Glutamatergic neuron (in vitro differentiated cells): ENCODE measurements around the gene KIF12. TPM values are rescaled to one million over a fixed set of nuclear protein-coding genes. Genes with fewer than 3 reads are reported as not detected.

Source experiments
- DNase-seq: peaks from one replicate; pipeline ENCODE4 v3.0.0; 2022
- H3K27ac Mint-ChIP-seq: one replicate; pipeline ENCODE4 v1.8.0; 2020; ENCODE audit warnings: mild to moderate bottlenecking, mixed read lengths, inconsistent platforms; ENCODE audit not compliant: unreplicated experiment
- H3K27me3 Mint-ChIP-seq: one replicate; pipeline ENCODE4 v1.8.0; 2020; ENCODE audit warnings: mild to moderate bottlenecking, moderate library complexity, mixed read lengths, inconsistent platforms; ENCODE audit not compliant: unreplicated experiment
- H3K36me3 Mint-ChIP-seq: one replicate; pipeline ENCODE4 v1.8.0; 2020; ENCODE audit warnings: mild to moderate bottlenecking, mixed read lengths, inconsistent platforms; ENCODE audit not compliant: unreplicated experiment
- H3K4me1 Mint-ChIP-seq: one replicate; pipeline ENCODE4 v1.8.0; 2020; ENCODE audit warnings: mild to moderate bottlenecking, low read depth, mixed read lengths, inconsistent platforms; ENCODE audit not compliant: unreplicated experiment
- H3K4me3 Mint-ChIP-seq: one replicate; pipeline ENCODE4 v1.8.0; 2020; ENCODE audit warnings: mild to moderate bottlenecking, mixed read lengths, inconsistent platforms; ENCODE audit not compliant: unreplicated experiment
- H3K9me3 Mint-ChIP-seq: one replicate; pipeline ENCODE4 v1.8.0; 2020; ENCODE audit warnings: mild to moderate bottlenecking, moderate library complexity, mixed read lengths, inconsistent platforms; ENCODE audit not compliant: unreplicated experiment
- total RNA-seq: library from RNA; stranded (reverse); fragmentation: NEBNext Ultra II Directional; extraction: Animal tissue kit (Norgen Biotek cat#: 25700); gene quantifications from one replicate; pipeline ENCODE4 v1.2.1, GENCODE V29; 2021; ENCODE audit not compliant: unreplicated experiment
- TF ChIP-seq, protein P1 (sequence below): fragments of 200-600 bp; sonication (generic); IDR thresholded peaks from one replicate; pipeline ENCODE4 v1.5.0; 2021; ENCODE audit not compliant: partially characterized antibody, unreplicated experiment

The KIF12 gene
- total RNA-seq, 1 donor from 2014 or later: 0.93 TPM

DNA sequence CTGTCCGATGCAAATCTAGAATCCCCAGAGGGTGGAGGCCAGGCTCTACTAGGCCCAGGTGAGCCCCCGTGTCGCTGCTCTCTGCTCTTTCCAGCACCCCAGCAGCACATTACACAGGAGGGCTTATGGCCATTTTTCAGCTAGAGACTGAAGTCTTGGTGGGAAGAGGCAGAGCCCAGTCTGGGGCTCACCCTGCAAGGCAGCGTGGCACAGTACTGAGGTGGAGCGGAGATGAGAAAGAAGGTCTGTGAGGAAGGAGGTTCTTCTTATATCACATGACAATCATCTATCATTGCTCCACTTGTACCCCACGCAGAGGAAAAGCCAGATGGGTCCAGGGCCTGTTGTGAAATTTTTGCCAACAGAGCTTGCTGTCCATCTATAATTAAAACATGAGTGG lies 10.0 kb upstream of the KIF12 start:
- no peak for DNase-seq
- H3K9me3 Mint-ChIP-seq: peaks cover 2% of the 10 kb centered on the region
- H3K27me3 Mint-ChIP-seq: peaks cover 7% of the 10 kb centered on the region
- H3K36me3 Mint-ChIP-seq: peaks cover 3% of the 10 kb centered on the region
- H3K27ac Mint-ChIP-seq: peak overlapping the region; percentile 64
- TF ChIP-seq, protein P1, sequence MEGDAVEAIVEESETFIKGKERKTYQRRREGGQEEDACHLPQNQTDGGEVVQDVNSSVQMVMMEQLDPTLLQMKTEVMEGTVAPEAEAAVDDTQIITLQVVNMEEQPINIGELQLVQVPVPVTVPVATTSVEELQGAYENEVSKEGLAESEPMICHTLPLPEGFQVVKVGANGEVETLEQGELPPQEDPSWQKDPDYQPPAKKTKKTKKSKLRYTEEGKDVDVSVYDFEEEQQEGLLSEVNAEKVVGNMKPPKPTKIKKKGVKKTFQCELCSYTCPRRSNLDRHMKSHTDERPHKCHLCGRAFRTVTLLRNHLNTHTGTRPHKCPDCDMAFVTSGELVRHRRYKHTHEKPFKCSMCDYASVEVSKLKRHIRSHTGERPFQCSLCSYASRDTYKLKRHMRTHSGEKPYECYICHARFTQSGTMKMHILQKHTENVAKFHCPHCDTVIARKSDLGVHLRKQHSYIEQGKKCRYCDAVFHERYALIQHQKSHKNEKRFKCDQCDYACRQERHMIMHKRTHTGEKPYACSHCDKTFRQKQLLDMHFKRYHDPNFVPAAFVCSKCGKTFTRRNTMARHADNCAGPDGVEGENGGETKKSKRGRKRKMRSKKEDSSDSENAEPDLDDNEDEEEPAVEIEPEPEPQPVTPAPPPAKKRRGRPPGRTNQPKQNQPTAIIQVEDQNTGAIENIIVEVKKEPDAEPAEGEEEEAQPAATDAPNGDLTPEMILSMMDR: no peak
- H3K4me1 Mint-ChIP-seq: peaks cover 23% of the 10 kb centered on the region
- no peak overlapping the region for H3K4me3 Mint-ChIP-seq

DNA sequence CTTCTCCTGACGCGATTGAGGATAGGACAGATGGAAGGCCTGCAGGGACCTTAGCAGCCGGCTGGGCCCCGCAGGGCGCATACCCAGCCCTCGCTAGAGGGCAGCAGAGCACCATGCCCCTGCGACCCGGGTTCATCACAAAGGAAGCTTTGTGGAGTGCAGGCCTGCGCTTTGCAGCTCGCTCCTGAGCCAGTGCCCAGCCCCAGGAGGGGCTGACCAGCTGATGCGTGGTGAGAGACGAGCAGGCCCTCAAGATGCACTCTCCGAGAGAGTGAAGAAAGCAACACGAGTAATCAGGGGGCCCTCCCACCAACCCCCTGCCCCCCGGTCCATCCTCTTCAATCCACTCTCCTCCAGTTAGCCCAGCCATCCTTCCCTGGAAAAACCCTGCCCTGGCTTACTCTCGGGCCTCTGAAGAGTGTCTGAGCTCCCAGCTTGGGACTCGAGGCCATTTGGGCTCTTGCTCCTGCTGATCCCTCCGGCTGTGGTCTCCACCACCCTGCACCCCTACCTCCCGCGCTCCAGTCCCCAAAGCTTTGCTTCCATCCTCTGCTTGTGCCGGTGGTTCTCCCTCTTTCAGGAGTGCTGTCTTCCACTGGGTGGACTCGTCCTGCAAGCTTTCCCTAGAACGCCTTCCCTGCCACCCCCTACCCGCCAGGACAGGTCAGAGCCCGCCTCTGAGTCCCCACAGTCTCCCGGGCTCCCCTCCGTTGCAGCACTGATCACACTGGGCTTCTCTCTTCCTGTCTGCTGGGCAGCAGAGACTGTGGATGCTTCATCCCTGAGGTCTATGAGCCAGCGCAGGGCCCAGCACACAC lies 9.1 kb upstream of the KIF12 start:
- Mint-ChIP-seq H3K27me3 (peaks cover 3% of the 10 kb centered on the region), H3K4me3 (no peak overlapping the region), H3K27ac (peak overlapping the region; percentile 48), H3K4me1 (peaks cover 19% of the 10 kb centered on the region), H3K36me3 (no peaks in the 10 kb centered on the region), H3K9me3 (peaks cover 2% of the 10 kb centered on the region)
- TF ChIP-seq, protein P1: peak; percentile 86
- DNase-seq: peak; percentile 91

DNA sequence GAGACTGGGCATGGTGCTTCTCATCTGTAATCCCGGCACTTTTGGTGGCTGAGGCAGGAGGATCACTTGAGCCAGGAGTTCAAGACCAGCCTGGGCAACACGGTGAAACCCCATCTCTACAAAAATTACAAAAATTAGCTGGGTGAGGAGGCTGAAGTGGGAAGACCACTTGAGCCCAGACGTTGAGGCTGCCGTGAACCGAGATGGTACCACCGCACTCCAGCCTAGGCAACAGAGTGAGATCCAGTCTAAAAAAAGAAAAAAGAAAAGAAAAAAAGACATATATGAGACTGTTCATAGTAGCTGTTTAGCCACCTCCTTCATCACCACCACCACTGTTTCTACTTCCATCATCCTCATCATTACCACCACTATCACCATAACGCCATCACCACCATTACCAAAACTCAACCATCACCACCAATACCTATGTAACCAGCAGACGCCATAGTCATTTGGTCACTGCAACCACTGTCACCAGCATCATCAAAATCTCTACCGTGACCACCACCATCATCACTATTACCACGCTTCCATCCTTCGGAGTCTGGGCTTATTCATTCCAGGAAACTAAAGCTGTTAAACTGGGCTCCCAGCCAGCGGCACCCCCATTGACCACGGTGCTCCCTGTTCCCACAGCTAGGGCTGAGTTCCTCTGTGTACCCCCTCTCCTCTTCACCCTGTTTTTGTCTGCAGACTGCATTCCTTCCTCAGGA lies 8.4 kb upstream of the KIF12 start:
- DNase-seq: no peak
- Mint-ChIP-seq H3K9me3 (peaks cover 5% of the 10 kb centered on the region), H3K4me1 (peaks cover 19% of the 10 kb centered on the region), H3K4me3 (no peak overlapping the region), H3K27ac (peak overlapping the region; percentile 48), H3K36me3 (peaks cover 3% of the 10 kb centered on the region), H3K27me3 (peaks cover 3% of the 10 kb centered on the region)
- TF ChIP-seq, protein P1: no peak

DNA sequence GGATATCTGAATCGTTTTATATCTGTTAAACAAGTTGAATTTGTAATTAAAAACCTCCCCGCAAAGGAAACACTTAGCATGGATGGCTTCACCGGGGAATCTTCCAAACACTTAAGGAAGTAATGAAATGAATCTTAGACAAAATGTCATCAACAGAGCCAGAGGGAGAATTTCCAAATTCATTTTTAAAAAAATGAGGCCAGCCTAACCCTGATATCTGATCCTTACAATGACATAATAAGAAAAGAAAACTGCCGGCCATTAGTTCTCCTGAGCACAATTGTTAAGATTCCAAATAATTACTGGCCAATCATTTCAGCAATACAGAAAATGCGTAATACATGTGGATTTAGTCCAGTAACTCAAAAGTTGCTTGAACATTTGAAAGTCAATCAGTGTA lies 6.1 kb upstream of the KIF12 start:
- no peak for DNase-seq

More for the DNA sequence above, 6.1 kb upstream of the KIF12 start:
- H3K27me3 Mint-ChIP-seq: no peaks in the 10 kb centered on the region
- TF ChIP-seq, protein P1: no peak
- peaks cover 10% of the 10 kb centered on the region for H3K9me3 Mint-ChIP-seq
- H3K4me3 Mint-ChIP-seq: no peak overlapping the region
- peaks cover 19% of the 10 kb centered on the region for H3K4me1 Mint-ChIP-seq
- H3K27ac Mint-ChIP-seq: no peak overlapping the region
- H3K36me3 Mint-ChIP-seq: peaks cover 10% of the 10 kb centered on the region
